Thoracic aorta (tissue), 2 donors: Measurements from ENCODE around the gene GOLGA5. TPM values are rescaled to one million over a fixed set of nuclear protein-coding genes. Genes with fewer than 3 reads are reported as not detected.

Experiments used
- ATAC-seq: fragments of 150-250 bp; one replicate; pipeline ENCODE4 v1.8.0; 2017; ENCODE audit warnings: low read depth; ENCODE audit not compliant: insufficient number of reproducible peaks, low FRiP score
- DNase-seq: peaks from one replicate; pipeline ENCODE4 v3.0.0-alpha.2; 2020; ENCODE audit warnings: low spot score
- H3K27ac ChIP-seq, 2 donors: fragments of 200-600 bp; sonication (generic); 1 replicate in 1 of 2; 2 replicates in 1 of 2; pipeline ENCODE4 v1.5.1; 2016; ENCODE audit warnings: mild to moderate bottlenecking in 2 of 2, moderate library complexity in 2 of 2
- H3K27me3 ChIP-seq: fragments of 200-600 bp; sonication (generic); replicated peaks from 2 replicates; pipeline ENCODE4 v1.6.0; 2016; ENCODE audit warnings: mild to moderate bottlenecking; ENCODE audit not compliant: insufficient read depth
- H3K36me3 ChIP-seq: fragments of 200-600 bp; sonication (generic); one replicate; pipeline ENCODE4 v1.5.1; 2016
- H3K4me1 ChIP-seq, 2 donors: fragments of 200-600 bp; sonication (generic); 1 replicate in 1 of 2; 2 replicates in 1 of 2; pipeline versions ENCODE4 v1.5.1 to v1.6.0; 2016; ENCODE audit warnings: low read depth in 2 of 2, mild to moderate bottlenecking in 1 of 2; ENCODE audit not compliant: control insufficient read depth in 1 of 2
- H3K4me3 ChIP-seq: fragments of 200-600 bp; sonication (generic); 2 replicates; pipeline ENCODE4 v1.5.1; 2016; ENCODE audit warnings: mild to moderate bottlenecking
- H3K9me3 ChIP-seq: fragments of 200-600 bp; sonication (generic); 2 replicates; pipeline ENCODE4 v1.5.1; 2016
- CTCF ChIP-seq: fragments of 200-600 bp; sonication (generic); IDR thresholded peaks from one replicate; pipeline ENCODE4 v1.5.1; 2019; ENCODE audit warnings: antibody characterized with exemption
- total RNA-seq, 2 donors: library from RNA; depleted of rRNA; stranded (reverse); fragments of >200 nt; gene quantifications; one replicate each; pipeline versions ENCODE4 v1.1.0 to v1.2.3, GENCODE V29; 2016

The GOLGA5 gene
- total RNA-seq, 2 donors from 2014 or later, result 29.5 to 41.9 TPM

- no peak overlapping the region for H3K27ac ChIP-seq
- H3K36me3 ChIP-seq, result no peaks in the 10 kb centered on the region
- no peak for TF ChIP-seq CTCF
- H3K4me3 ChIP-seq, result no peak overlapping the region
- ATAC-seq (no peak), DNase-seq (no peak)
- H3K9me3 ChIP-seq, result no peaks in the 10 kb centered on the region
- peaks cover 0 to 12% of the 10 kb centered on the region in 2 donors for H3K4me1 ChIP-seq
- H3K27me3 ChIP-seq, result no peaks in the 10 kb centered on the region
These were observed 12.8 kb upstream of the GOLGA5 start for GRCh38 chr14:92781350-92781749.

GRCh38 chr14:92783813-92784431, 10.2 kb upstream of the GOLGA5 start:
- Histone ChIP-seq H3K4me1 (peaks cover 0 to 12% of the 10 kb centered on the region in 2 donors), H3K9me3 (no peaks in the 10 kb centered on the region), H3K36me3 (no peaks in the 10 kb centered on the region), H3K4me3 (no peak overlapping the region), H3K27ac (no peak overlapping the region), H3K27me3 (no peaks in the 10 kb centered on the region)
- DNase-seq (no peak), ATAC-seq (peak; percentile 53)
- peak; percentile 55 for TF ChIP-seq CTCF

- Histone ChIP-seq H3K27ac (peak overlapping the region; percentile 59 to 63), H3K27me3 (no peaks in the 10 kb centered on the region), H3K4me1 (peaks cover 0 to 12% of the 10 kb centered on the region in 2 donors), H3K9me3 (peaks cover 10% of the 10 kb centered on the region), H3K36me3 (no peaks in the 10 kb centered on the region), H3K4me3 (no peak overlapping the region)
- TF ChIP-seq CTCF, result peak; percentile 17
- ATAC-seq (peak; percentile 68), DNase-seq (no peak)
These were observed 8.3 kb upstream of the GOLGA5 start for GRCh38 chr14:92785667-92786426.

- no peak for DNase-seq
- H3K4me1 ChIP-seq, result peaks cover 0 to 12% of the 10 kb centered on the region in 2 donors
- TF ChIP-seq CTCF, result no peak
- ATAC-seq, result no peak
- no peaks in the 10 kb centered on the region for H3K36me3 ChIP-seq
- no peaks in the 10 kb centered on the region for H3K27me3 ChIP-seq
- H3K27ac ChIP-seq, result peak overlapping the region; percentile 59 to 63
- H3K9me3 ChIP-seq, result peaks cover 10% of the 10 kb centered on the region
- H3K4me3 ChIP-seq, result no peak overlapping the region
These were observed 7.7 kb upstream of the GOLGA5 start for GRCh38 chr14:92786427-92786756.

GRCh38 chr14:92787554-92787953, 6.6 kb upstream of the GOLGA5 start:
- ATAC-seq (no peak), DNase-seq (no peak)
- Histone ChIP-seq H3K9me3 (peaks cover 10% of the 10 kb centered on the region), H3K4me1 (peaks cover 0 to 12% of the 10 kb centered on the region in 2 donors), H3K27me3 (no peaks in the 10 kb centered on the region), H3K27ac (no peak overlapping the region), H3K36me3 (no peaks in the 10 kb centered on the region), H3K4me3 (no peak overlapping the region)
- no peak for TF ChIP-seq CTCF
